ENCODE data around the gene NSMCE1. TPM values are rescaled to one million over a fixed set of nuclear protein-coding genes. Genes with fewer than 3 reads are reported as not detected.

The NSMCE1 gene
- total and polyA plus RNA-seq, 3 donors from 2014 or later, result 58.1 to 135 (median 71.1) TPM

DNA sequence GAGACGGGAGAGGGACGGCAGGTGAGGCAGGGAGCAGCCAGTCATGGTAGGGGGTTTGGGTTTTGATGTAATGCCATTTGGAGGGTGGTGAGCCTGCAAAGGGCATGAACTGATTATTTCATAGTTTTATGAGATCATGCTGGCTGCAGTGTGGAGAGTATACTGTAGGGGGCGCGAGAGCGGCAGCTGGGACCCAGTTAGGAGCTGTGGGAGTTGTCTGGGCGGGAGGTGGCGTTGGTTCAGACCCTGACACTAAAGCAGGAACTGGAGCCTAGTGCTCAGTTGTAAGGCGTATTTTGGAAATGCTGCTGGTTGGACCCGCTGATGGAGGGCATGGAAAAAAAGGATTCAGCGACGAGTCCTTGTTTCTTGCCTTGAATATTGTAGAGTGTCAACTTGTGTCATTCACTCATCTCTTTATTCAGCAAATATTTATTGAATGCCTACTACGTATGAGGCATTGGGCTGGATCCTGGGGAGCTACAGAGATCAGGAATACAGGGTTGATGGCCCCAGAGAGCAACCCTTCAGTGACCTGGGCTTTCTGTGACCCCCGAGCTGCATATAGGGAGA, 89.0 kb downstream of the NSMCE1 start:
- no peaks in the 10 kb centered on the region for H3K36me3 ChIP-seq (ENCODE audit: low read depth, missing control alignments)
- WGBS, 2 donors, result 30 to 38% methylated on average over 13 of the region's 13 CpGs

DNA sequence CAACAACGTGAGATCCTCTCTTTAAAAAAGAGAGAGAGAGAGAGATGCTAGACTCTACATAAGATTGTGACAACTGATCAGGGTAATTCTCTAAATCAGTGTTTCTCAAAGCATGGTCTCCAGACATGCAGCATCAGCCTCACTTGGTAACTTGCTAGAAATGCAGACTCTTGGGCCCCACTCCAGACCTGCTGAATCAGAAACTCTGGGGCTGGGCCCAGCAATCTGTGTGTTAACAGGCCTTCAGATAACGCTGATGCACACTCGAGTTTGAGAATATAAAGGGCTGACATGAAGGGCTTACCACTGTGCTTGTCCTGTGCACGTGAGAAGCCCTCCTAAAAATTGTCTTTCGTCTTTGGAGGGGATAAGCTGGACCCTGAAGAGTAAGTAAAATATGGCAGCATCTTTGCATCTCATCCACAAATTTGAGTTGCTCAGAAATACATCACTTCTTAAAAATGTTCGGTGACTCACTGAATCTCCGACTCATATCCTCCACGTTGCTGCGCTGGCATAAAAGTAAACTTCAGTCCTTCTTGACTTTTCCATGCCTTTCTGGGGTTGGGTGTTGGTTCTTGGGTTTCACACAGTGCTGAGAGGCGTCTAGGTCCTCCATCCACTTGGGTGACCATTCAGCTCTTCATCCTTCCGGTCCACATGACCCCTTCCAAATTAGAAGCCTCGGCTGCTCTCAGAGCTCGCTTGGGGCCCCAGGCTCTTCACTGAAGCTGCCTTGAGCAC, 91.4 kb downstream of the NSMCE1 start:
- no peaks in the 10 kb centered on the region for H3K27me3 ChIP-seq
- intact Hi-C loops (cut with DNase I; ENCODE audit: low total_unique reads), result loop anchor here (10.0 kb wide), 1 partner anchor 278 kb away; no protein-coding TSS in a partner anchor
- 82 to 90% methylated on average over 12 to 13 of the region's 13 CpGs for WGBS, 2 donors
- no peak overlapping the region for H3K4me3 ChIP-seq
- H3K36me3 ChIP-seq (ENCODE audit: low read depth, missing control alignments), result no peaks in the 10 kb centered on the region
- TF ChIP-seq, protein P1, sequence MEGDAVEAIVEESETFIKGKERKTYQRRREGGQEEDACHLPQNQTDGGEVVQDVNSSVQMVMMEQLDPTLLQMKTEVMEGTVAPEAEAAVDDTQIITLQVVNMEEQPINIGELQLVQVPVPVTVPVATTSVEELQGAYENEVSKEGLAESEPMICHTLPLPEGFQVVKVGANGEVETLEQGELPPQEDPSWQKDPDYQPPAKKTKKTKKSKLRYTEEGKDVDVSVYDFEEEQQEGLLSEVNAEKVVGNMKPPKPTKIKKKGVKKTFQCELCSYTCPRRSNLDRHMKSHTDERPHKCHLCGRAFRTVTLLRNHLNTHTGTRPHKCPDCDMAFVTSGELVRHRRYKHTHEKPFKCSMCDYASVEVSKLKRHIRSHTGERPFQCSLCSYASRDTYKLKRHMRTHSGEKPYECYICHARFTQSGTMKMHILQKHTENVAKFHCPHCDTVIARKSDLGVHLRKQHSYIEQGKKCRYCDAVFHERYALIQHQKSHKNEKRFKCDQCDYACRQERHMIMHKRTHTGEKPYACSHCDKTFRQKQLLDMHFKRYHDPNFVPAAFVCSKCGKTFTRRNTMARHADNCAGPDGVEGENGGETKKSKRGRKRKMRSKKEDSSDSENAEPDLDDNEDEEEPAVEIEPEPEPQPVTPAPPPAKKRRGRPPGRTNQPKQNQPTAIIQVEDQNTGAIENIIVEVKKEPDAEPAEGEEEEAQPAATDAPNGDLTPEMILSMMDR (IDR thresholded peaks at IDR 0.05), result no peak
- peaks cover 3% of the 10 kb centered on the region for H3K4me1 ChIP-seq
- H3K27ac ChIP-seq, result no peak overlapping the region
- no peaks in the 10 kb centered on the region for H3K9me3 ChIP-seq
- DNase-seq, result no peak

More for the DNA sequence above, 89.0 kb downstream of the NSMCE1 start:
- TF ChIP-seq POLR2A (IDR thresholded peaks at IDR 0.05), result no peak
- TF ChIP-seq, protein P1 (IDR thresholded peaks at IDR 0.05), result peak; percentile 69 to 83 (median 83)
- Histone ChIP-seq H3K27me3 (no peaks in the 10 kb centered on the region), H3K4me3 (no peak overlapping the region), H3K27ac (no peak overlapping the region), H3K4me1 (peaks cover 3% of the 10 kb centered on the region), H3K9me3 (no peaks in the 10 kb centered on the region)
- peak; percentile 89 for DNase-seq
- intact Hi-C loops (cut with DNase I; ENCODE audit: low total_unique reads), result loop anchor here (5.0 to 10.0 kb wide), 2 partner anchors 188 to 275 kb away; no protein-coding TSS in a partner anchor

DNA sequence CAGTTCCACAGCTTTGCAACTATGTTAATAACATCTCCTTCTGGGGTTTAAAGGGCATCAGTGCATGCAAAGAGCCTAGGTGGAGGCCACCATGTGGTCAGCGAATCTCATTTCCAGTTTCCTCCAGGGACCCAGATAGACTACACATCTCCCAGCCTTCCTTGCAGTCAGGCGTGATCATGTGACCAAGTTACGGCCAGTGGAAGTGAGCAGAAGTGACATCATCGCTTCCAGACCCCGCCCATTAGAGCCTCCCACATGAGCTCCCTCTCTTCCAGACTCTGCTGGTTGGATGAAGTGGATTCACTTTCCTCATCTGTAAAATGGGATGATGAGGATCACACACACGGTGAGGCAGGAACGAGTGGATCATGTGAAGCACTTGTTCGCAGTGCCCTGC, 92.7 kb downstream of the NSMCE1 start:
- intact Hi-C loops (cut with DNase I; ENCODE audit: low total_unique reads), result loop anchor here (10.0 kb wide), 1 partner anchor 279 kb away; no protein-coding TSS in a partner anchor
- Histone ChIP-seq H3K4me3 (no peak overlapping the region), H3K9me3 (no peaks in the 10 kb centered on the region)

More for the DNA sequence above, 92.7 kb downstream of the NSMCE1 start:
- H3K36me3 ChIP-seq (ENCODE audit: low read depth, missing control alignments), result no peaks in the 10 kb centered on the region
- H3K27me3 ChIP-seq, result no peaks in the 10 kb centered on the region
- H3K4me1 ChIP-seq, result peaks cover 3% of the 10 kb centered on the region
- H3K27ac ChIP-seq, result no peak overlapping the region
- 88 to 93% methylated on average over 8 of the region's 8 CpGs for WGBS, 2 donors
- DNase-seq, result no peak
- no peak for TF ChIP-seq POLR2A (IDR thresholded peaks at IDR 0.05)
- TF ChIP-seq, protein P1 (IDR thresholded peaks at IDR 0.05), result no peak

Other genes with a start within 250 kb of the NSMCE1 start
- gene C16orf82, start 201.8 kb downstream of the NSMCE1 start, total RNA-seq, result 100 to 1,000 TPM; 133 to 364 TPM
- gene C16orf82, start 201.8 kb downstream of the NSMCE1 start, polyA plus RNA-seq (ENCODE audit: insufficient read depth, low read depth, low replicate concordance), result 446 TPM
- gene KDM8, start 65.2 kb downstream of the NSMCE1 start, total RNA-seq, result 10 to 100 TPM in 1 of 2 donors, 1 to 10 TPM in 1; 8.3 to 14.7 TPM
- gene KDM8, start 65.2 kb downstream of the NSMCE1 start, polyA plus RNA-seq (ENCODE audit: insufficient read depth, low read depth, low replicate concordance), result 5.7 TPM
- 10 to 100 TPM; 68.6 to 70.7 TPM for gene IL4R, start 45.2 kb upstream of the NSMCE1 start, total RNA-seq
- 41.4 TPM for gene IL4R, start 45.2 kb upstream of the NSMCE1 start, polyA plus RNA-seq (ENCODE audit: insufficient read depth, low read depth, low replicate concordance)
- under 1 TPM; 0.31 to 0.87 TPM for gene IL21R, start 133.4 kb upstream of the NSMCE1 start, total RNA-seq
- gene IL21R, start 133.4 kb upstream of the NSMCE1 start, polyA plus RNA-seq (ENCODE audit: insufficient read depth, low read depth, low replicate concordance), result 2.3 TPM

Measured in testis (tissue), 3 donors.